HG03135 (cell line): ENCODE measurements around the gene PTTG1IP.
A peak's percentile ranks its signal among the peaks of the same experiment; 100 is the strongest.
"Not testable (repeated sequence)": the region's sequence is repeated elsewhere in the genome, so short reads cannot be mapped to it uniquely, and the experiment has no call there.

Source experiments
- ATAC-seq: cut with Tn5 transposase; IDR thresholded peaks from one replicate; pipeline ENCODE4 v1.9.1; 2021; ENCODE audit warnings: mild to moderate bottlenecking, moderate library complexity; ENCODE audit not compliant: unreplicated experiment

The PTTG1IP gene

GRCh38 chr21:44846224-44846484 is 27.3 kb downstream of the PTTG1IP start:
- no peak for ATAC-seq

- peak; percentile 55 for ATAC-seq
Observed at GRCh38 chr21:44845418-44846223, 27.9 kb downstream of the PTTG1IP start.

- no peak for ATAC-seq
Observed at GRCh38 chr21:44844256-44844655, 29.2 kb downstream of the PTTG1IP start.

- no peak for ATAC-seq
Observed at GRCh38 chr21:44842721-44843445, 30.6 kb downstream of the PTTG1IP start.

- ATAC-seq: no peak
Observed at GRCh38 chr21:44842087-44842486, 31.4 kb downstream of the PTTG1IP start.

GRCh38 chr21:44840771-44841170 is 32.7 kb downstream of the PTTG1IP start:
- no peak for ATAC-seq

GRCh38 chr21:44838951-44839350 is 34.5 kb downstream of the PTTG1IP start:
- ATAC-seq: no peak

- ATAC-seq: no peak
Observed at GRCh38 chr21:44838039-44838895, 35.2 kb downstream of the PTTG1IP start.

- ATAC-seq: no peak
Observed at GRCh38 chr21:44837537-44837936, 36.0 kb downstream of the PTTG1IP start.

GRCh38 chr21:44836666-44837471 is 36.6 kb downstream of the PTTG1IP start:
- no peak for ATAC-seq

GRCh38 chr21:44836349-44836665 is 37.2 kb downstream of the PTTG1IP start:
- no peak for ATAC-seq

- no peak for ATAC-seq
Observed at GRCh38 chr21:44835647-44835973, 37.9 kb downstream of the PTTG1IP start.

GRCh38 chr21:44834951-44835646 is 38.4 kb downstream of the PTTG1IP start:
- ATAC-seq: no peak

GRCh38 chr21:44834231-44834950 is 39.1 kb downstream of the PTTG1IP start:
- no peak for ATAC-seq

GRCh38 chr21:44833663-44834062 is 39.8 kb downstream of the PTTG1IP start:
- ATAC-seq: no peak

- ATAC-seq: not testable (repeated sequence)
Observed at GRCh38 chr21:44832516-44833255, 40.8 kb downstream of the PTTG1IP start.

- ATAC-seq: no peak
Observed at GRCh38 chr21:44831227-44831860, 42.1 kb downstream of the PTTG1IP start.

- no peak for ATAC-seq
Observed at GRCh38 chr21:44829507-44830092, 43.9 kb downstream of the PTTG1IP start.
